GM12892 (cell line): Measurements from ENCODE around the gene REXO1.

Source experiments
- POLR2A ChIP-seq: IDR thresholded peaks from 2 replicates; pipeline ENCODE4 v1.6.1; 2011; ENCODE audit warnings: low read depth, low read length, control low read depth
- TAF1 ChIP-seq: IDR thresholded peaks from 2 replicates; pipeline ENCODE4 v1.6.1; 2011; ENCODE audit warnings: low read depth, mild to moderate bottlenecking, control low read depth, low read length, borderline replicate concordance

DNA sequence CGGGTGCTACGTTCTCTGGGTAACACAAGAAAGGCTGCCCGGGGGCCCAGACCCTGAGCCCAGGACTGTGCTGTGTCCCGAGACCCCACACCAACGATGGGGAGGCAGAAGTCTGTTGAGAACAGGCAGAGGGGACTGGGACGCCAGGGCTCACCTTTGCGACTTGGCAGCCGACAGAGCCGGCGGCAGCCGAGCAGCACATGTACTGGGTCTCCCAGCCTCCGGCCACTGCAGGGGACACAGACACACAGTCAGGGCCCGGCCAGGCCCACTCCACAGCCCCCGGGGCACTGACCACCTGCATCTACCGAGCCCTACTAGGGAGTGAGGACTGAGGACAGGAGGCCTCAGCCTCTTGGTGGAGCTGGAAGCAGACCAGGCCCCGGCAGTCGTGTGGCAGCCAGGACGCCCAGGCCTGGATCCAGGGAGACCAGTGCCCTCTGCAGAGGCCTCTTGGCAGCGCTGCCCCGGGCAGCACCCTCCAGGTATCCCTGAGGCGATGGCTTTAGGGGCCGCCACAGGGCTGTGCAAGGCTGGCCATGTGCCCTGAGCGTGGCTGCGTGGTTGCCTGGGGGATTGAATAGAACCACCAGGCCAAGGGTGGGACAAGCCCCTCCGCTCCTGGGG is 30.6 kb downstream of the REXO1 start:
- no peak for TF ChIP-seq POLR2A
- no peak for TF ChIP-seq TAF1
